ENCODE measurements around the gene TLE3.
A peak's percentile ranks its signal among the peaks of the same experiment; 100 is the strongest.
"Not testable (repeated sequence)": the region's sequence is repeated elsewhere in the genome, so short reads cannot be mapped to it uniquely, and the experiment has no call there.

Gene TLE3

GRCh38 chr15:70140543-70141375, 43.0 kb upstream of the TLE3 start:
- no peak for TF ChIP-seq CTCF (conservative IDR thresholded peaks at IDR 0.05; ENCODE audit: low read depth, low read length)
- H3K4me3 ChIP-seq (IDR thresholded peaks at IDR 0.05; ENCODE audit: insufficient read depth, low read depth, low read length), result no peak overlapping the region
- peak overlapping the region; percentile 30; the same call in 1 of the 2 replicates for H2AFZ ChIP-seq (ENCODE audit: low read depth)
- no peak overlapping the region for H3K27ac ChIP-seq
- no peak overlapping the region for H3K9ac ChIP-seq
- peak overlapping the region; percentile 51 for H3K4me2 ChIP-seq
- H4K20me1 ChIP-seq (ENCODE audit: insufficient read depth), result no peaks in the 10 kb centered on the region
- H3K79me2 ChIP-seq (ENCODE audit: insufficient read depth, low read depth), result no peaks in the 10 kb centered on the region
- H3K27me3 ChIP-seq (ENCODE audit: insufficient read depth, low read depth), result no peaks in the 10 kb centered on the region
- no peaks in the 10 kb centered on the region for H3K36me3 ChIP-seq (ENCODE audit: insufficient read depth)
- peaks cover 13% of the 10 kb centered on the region for H3K4me1 ChIP-seq (ENCODE audit: low read depth, poor library complexity, severe bottlenecking)

- Histone ChIP-seq H2AFZ (ENCODE audit: low read depth) (no peak overlapping the region), H3K79me2 (ENCODE audit: insufficient read depth, low read depth) (no peaks in the 10 kb centered on the region), H3K4me2 (no peak overlapping the region), H4K20me1 (ENCODE audit: insufficient read depth) (no peaks in the 10 kb centered on the region), H3K4me1 (ENCODE audit: low read depth, poor library complexity, severe bottlenecking) (peaks cover 13% of the 10 kb centered on the region), H3K27me3 (ENCODE audit: insufficient read depth, low read depth) (no peaks in the 10 kb centered on the region), H3K36me3 (ENCODE audit: insufficient read depth) (no peaks in the 10 kb centered on the region), H3K27ac (no peak overlapping the region), H3K4me3 (IDR thresholded peaks at IDR 0.05; ENCODE audit: insufficient read depth, low read depth, low read length) (no peak overlapping the region), H3K9ac (no peak overlapping the region)
- no peak for TF ChIP-seq CTCF (conservative IDR thresholded peaks at IDR 0.05; ENCODE audit: low read depth, low read length)
Observed at GRCh38 chr15:70140025-70140542, 42.4 kb upstream of the TLE3 start.

GRCh38 chr15:70137967-70138366, 40.2 kb upstream of the TLE3 start:
- Histone ChIP-seq H4K20me1 (ENCODE audit: insufficient read depth) (no peaks in the 10 kb centered on the region), H3K27ac (no peak overlapping the region), H3K4me2 (no peak overlapping the region), H3K79me2 (ENCODE audit: insufficient read depth, low read depth) (no peaks in the 10 kb centered on the region), H3K27me3 (ENCODE audit: insufficient read depth, low read depth) (no peaks in the 10 kb centered on the region), H2AFZ (ENCODE audit: low read depth) (no peak overlapping the region), H3K4me3 (IDR thresholded peaks at IDR 0.05; ENCODE audit: insufficient read depth, low read depth, low read length) (no peak overlapping the region), H3K4me1 (ENCODE audit: low read depth, poor library complexity, severe bottlenecking) (peaks cover 13% of the 10 kb centered on the region), H3K9ac (no peak overlapping the region), H3K36me3 (ENCODE audit: insufficient read depth) (no peaks in the 10 kb centered on the region)
- TF ChIP-seq CTCF (conservative IDR thresholded peaks at IDR 0.05; ENCODE audit: low read depth, low read length), result no peak

GRCh38 chr15:70137021-70137420, 39.3 kb upstream of the TLE3 start:
- not testable (repeated sequence) for H4K20me1 ChIP-seq (ENCODE audit: insufficient read depth); H3K27me3 ChIP-seq (ENCODE audit: insufficient read depth, low read depth); H3K79me2 ChIP-seq (ENCODE audit: insufficient read depth, low read depth); H3K9ac ChIP-seq; H3K4me2 ChIP-seq; H3K27ac ChIP-seq; H2AFZ ChIP-seq (ENCODE audit: low read depth); H3K36me3 ChIP-seq (ENCODE audit: insufficient read depth); H3K4me3 ChIP-seq (IDR thresholded peaks at IDR 0.05; ENCODE audit: insufficient read depth, low read depth, low read length)
- peaks cover 13% of the 10 kb centered on the region for H3K4me1 ChIP-seq (ENCODE audit: low read depth, poor library complexity, severe bottlenecking)
